ENCODE data around the gene ZFYVE16.
"Not testable (repeated sequence)": the region's sequence is repeated elsewhere in the genome, so short reads cannot be mapped to it uniquely, and the experiment has no call there.

ZFYVE16 gene

DNA sequence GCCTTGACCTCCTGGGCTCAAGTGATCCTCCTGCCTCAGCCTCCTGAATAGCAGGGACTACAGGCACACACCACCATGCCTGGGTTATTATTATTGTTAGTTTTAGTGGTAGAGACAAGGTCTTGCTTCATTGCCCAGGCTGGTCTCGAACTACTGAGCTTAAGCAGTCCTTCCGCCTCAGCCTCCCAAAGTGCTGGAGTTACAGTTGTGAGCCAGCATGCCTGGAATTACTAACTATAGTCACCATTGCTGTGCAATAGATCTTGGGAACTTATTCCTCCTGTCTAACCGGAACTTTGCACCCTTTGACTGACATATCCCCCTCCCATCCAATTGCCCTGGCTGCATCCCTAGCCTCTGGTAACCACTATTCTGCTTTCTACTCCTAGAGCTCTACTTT is 83.4 kb downstream of the ZFYVE16 start:
- no peak for DNase-seq

GRCh38 chr5:80492741-80493140 is 84.9 kb downstream of the ZFYVE16 start:
- DNase-seq: no peak

- not testable (repeated sequence) for DNase-seq
These were observed 85.6 kb downstream of the ZFYVE16 start for GRCh38 chr5:80493443-80493842.

DNA sequence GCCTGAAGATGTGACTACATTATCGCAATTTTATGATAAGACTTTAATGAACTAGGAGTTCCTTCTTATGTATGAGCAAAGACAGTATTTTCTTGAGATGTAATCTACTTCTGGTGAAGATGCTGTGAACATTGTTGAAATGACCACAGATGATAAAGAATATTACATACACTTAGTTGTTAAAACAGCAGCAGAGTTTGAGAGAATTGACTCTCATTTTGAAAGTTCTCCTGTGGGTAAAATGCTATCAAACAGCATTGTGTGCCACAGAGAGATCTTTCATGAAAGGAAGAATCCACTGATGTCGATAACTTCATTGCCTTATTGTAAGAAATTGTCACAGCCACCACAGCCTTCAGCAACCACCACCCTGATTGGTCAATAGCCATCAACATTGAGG is 88.0 kb downstream of the ZFYVE16 start:
- DNase-seq: no peak

GRCh38 chr5:80502800-80503199 is 94.9 kb downstream of the ZFYVE16 start:
- no peak for DNase-seq

DNA sequence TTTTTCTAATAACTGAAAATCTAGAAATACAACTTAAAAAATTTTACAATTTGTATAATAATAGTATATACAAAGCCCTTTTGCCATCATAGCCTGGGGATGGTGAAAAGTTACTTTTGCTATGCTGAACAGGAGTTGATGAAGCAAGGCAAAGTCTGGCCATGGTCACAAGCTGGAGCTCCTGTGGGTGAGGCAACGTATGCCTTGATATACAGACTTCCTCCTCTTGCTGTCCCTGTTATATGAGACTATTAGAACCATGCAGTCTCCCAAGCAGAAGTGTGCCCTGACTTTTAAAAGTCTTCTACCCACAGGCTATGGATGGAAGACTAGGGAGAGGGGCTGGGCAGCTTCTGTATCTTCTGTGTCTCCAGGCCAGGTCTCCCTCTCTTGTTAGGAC is 95.8 kb downstream of the ZFYVE16 start:
- DNase-seq: no peak

DNA sequence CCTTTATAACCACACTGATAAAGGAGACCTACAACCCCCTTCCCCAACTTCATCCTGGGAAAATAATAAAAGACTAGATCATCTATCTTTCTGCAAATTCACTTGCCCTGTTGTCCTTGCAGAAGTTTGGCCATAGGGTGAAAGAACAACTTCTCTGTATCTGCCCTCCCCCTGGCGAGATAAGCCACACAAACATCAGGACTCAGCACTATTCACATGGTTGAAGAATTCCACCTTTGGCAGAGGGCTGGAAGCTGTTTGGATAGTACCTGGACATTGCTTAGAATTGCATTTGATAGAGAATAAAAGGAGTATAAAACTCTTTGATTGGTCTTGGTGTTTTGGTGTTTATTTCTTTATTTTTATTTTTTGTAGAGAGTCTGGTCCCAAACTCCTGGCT is 97.0 kb downstream of the ZFYVE16 start:
- DNase-seq: no peak

DNA sequence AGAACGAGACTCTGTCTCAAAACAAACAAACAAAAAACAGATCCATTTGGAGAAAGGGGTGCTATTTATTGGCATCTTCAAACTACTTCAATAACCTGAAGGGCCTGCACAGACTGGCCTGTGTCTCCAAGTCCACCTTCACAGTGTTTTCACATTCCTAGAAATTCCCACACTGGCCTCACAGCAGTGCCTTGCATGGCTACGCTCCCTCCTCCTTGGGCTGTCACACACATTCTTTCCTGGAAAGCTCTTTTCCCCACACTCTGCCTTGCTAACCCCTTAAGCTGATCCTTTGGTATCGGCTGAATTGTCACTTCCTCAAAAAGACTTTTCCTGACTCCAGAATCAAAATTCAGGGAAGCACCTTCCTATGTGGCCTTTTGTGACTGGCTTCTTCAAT is 99.8 kb downstream of the ZFYVE16 start:
- no peak for DNase-seq

DNA sequence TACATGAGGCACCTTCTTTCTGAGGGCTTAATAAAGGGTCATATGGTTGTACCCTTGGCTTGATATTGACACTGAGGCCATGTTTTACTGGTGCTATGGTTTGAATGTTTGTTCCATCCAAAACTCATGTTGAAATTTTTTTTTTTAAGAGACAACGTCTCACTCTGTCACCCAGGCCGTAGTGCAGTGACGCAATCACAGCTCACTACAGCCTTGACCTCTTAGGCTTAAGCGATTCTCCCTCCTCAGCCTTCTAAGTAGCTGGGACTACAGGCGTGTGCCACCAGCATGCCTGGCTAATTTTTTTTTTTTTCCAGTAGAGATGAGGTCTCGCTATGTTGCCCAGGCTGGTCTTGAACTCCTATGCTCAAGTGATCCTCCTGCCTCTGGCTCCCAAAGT is 101.0 kb downstream of the ZFYVE16 start:
- DNase-seq: no peak

DNA sequence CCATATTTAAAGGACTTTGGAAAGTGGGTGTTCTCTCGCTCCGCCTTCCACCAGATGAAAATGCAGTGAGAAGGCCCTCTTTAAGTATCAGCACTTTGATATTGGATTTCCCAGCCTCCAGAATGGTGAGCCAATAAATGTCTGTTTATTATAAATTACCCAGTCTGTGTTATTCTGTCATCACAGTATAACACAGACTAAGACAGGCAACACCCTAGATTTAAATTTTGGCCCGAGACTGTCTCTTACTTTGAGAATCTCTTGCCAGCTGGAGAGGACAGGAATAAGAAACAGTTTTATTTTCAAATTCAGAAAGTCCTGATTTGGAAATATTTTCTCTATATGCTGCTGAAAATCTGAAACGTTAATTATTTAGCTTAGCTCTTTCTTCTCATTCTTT is 101.5 kb downstream of the ZFYVE16 start:
- DNase-seq: no peak

- DNase-seq: no peak
These were observed 109.0 kb downstream of the ZFYVE16 start for GRCh38 chr5:80516826-80517225.

Measured in cortex of kidney (tissue), 1 donor.